ENCODE data around the gene RBMY1A1.
"Not testable (repeated sequence)": the region's sequence is repeated elsewhere in the genome, so short reads cannot be mapped to it uniquely, and the experiment has no call there.

GRCh38 chrY:21559316-21559984 is 24.8 kb downstream of the RBMY1A1 start:
- TF ChIP-seq CTCF (IDR thresholded peaks at IDR 0.05); EZH2 (IDR thresholded peaks at IDR 0.05; ENCODE audit: borderline replicate concordance, insufficient read depth, low read depth, low read length, poor library complexity, severe bottlenecking): not testable (repeated sequence)
